Mesangial cell (primary cell): ENCODE results near the gene HTT-AS. TPM values are rescaled to one million over a fixed set of nuclear protein-coding genes. Genes with fewer than 3 reads are reported as not detected.

Experiments
- total RNA-seq: library from RNA; depleted of rRNA; stranded (reverse); fragments of >200 nt; gene quantifications from 2 replicates; pipeline ENCODE4 v1.2.3, GENCODE V29; 2015

Gene HTT-AS
- not detected in 2 replicates for total RNA-seq

DNA sequence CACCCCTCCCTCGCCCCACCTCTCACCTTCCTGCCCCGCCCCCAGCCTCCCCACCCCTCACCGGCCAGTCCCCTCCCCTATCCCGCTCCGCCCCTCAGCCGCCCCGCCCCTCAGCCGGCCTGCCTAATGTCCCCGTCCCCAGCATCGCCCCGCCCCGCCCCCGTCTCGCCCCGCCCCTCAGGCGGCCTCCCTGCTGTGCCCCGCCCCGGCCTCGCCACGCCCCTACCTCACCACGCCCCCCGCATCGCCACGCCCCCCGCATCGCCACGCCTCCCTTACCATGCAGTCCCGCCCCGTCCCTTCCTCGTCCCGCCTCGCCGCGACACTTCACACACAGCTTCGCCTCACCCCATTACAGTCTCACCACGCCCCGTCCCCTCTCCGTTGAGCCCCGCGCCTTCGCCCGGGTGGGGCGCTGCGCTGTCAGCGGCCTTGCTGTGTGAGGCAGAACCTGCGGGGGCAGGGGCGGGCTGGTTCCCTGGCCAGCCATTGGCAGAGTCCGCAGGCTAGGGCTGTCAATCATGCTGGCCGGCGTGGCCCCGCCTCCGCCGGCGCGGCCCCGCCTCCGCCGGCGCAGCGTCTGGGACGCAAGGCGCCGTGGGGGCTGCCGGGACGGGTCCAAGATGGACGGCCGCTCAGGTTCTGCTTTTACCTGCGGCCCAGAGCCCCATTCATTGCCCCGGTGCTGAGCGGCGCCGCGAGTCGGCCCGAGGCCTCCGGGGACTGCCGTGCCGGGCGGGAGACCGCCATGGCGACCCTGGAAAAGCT, at the start of gene HTT-AS, which contains the start of gene HTT:
TSS of gene HTT-AS (minus strand) at position 461 of the 768 bp plus-strand sequence.
TSS of gene HTT (plus strand) at position 604 of the 768 bp plus-strand sequence. CDS start at position 749, 145 bp downstream.

Other genes with a start within 250 kb of the HTT-AS start
- 151 and 190 TPM in 2 replicates for gene ADD1, start 230.7 kb downstream of the HTT-AS start, total RNA-seq
- 14.6 and 24.8 TPM in 2 replicates for gene NOP14, start 111.1 kb downstream of the HTT-AS start, total RNA-seq
- 1.6 and 3.0 TPM in 2 replicates for gene GRK4, start 111.0 kb downstream of the HTT-AS start, total RNA-seq
- gene HTT, start 143 bp upstream of the HTT-AS start, total RNA-seq, result 40.2 and 45.5 TPM in 2 replicates
- gene MSANTD1, start 174.6 kb upstream of the HTT-AS start, total RNA-seq, result 0.16 and 0.25 TPM in 2 replicates
- 14.3 and 15.6 TPM in 2 replicates for gene RGS12, start 218.5 kb upstream of the HTT-AS start, total RNA-seq